HCT116 (cell line): ENCODE measurements around the gene LMTK3. TPM values are rescaled to one million over a fixed set of nuclear protein-coding genes. Genes with fewer than 3 reads are reported as not detected.

ENCODE experiments used
- ATAC-seq: fragments of 200-7000 bp; cut with Tn5 transposase; 2 replicates; pipeline ENCODE4 v1.9.1; 2020; ENCODE audit warnings: mild to moderate bottlenecking, moderate library complexity
- BruUV-seq: library from RNA; stranded (reverse); fragments of 400-500 nt; replicated peaks from 2 replicates; lab custom pipeline; 2021; lab: Mats Ljungman, UMichigan
- CTCF ChIA-PET: fragments of 300-600 bp; sonication (Branson Sonifier 250); formaldehyde crosslinking; loops from one replicate; lab custom pipeline; 2021; ENCODE audit warnings: antibody characterized with exemption; lab: Charles Lee
- POLR2A ChIA-PET: fragments of 300-600, 350-600 bp; sonication (Branson Sonifier 250); formaldehyde crosslinking; loops from one replicate; lab custom pipeline; 2021; ENCODE audit warnings: antibody characterized with exemption; lab: Charles Lee
- RAD21 ChIA-PET, 2 experiments: fragments of 300-600 bp; sonication (Branson Sonifier 250); formaldehyde crosslinking; loops; one replicate each; lab custom pipeline; 2023; ENCODE audit warnings: low total read pairs in 2 of 2; ENCODE audit not compliant: uncharacterized antibody in 2 of 2, unreplicated experiment in 2 of 2, low non-redundant PET in 1 of 2; lab: Charles Lee
- DNase-seq: peaks from one replicate; pipeline ENCODE4 v3.0.0-alpha.2; 2010; ENCODE audit warnings: low read depth, low spot score
- H2AFZ ChIP-seq: fragments of 200-600 bp; shearing (Covaris generic), sonication (generic); 2 replicates; pipeline ENCODE4 v1.6.1; 2017; ENCODE audit warnings: low read depth, mixed run types, mixed read lengths, antibody characterized with exemption, low read length; ENCODE audit not compliant: poor library complexity, severe bottlenecking
- H3K27ac ChIP-seq: 2 replicates; pipeline ENCODE4 v1.5.1; 2012; ENCODE audit warnings: low read depth, low read length
- H3K27me3 ChIP-seq: fragments of 200-600 bp; sonication (generic); 2 replicates; pipeline ENCODE4 v1.6.1; 2016; ENCODE audit warnings: mixed run types, low read length, mixed read lengths; ENCODE audit not compliant: insufficient read depth
- H3K36me3 ChIP-seq, 2 experiments: fragments of 200-500 bp in 1 of 2; fragments of 200-600 bp in 1 of 2; sonication (Bioruptor generic) in 1 of 2; sonication (generic) in 1 of 2; 2 replicates each; pipeline versions ENCODE4 v1.5.1 to v1.6.1; 2014 to 2016; ENCODE audit warnings: low read length in 2 of 2, inconsistent platforms in 1 of 2, mixed read lengths in 1 of 2, mixed run types in 1 of 2; ENCODE audit not compliant: insufficient read depth in 2 of 2, control insufficient read depth in 1 of 2
- H3K4me1 ChIP-seq, 2 experiments: fragments of 200-600 bp in 1 of 2; sonication (generic) in 1 of 2; 2 replicates each; pipeline versions ENCODE4 v1.5.1 to v1.6.1; 2012 to 2017; ENCODE audit warnings: low read length in 2 of 2, inconsistent platforms in 1 of 2, mild to moderate bottlenecking in 1 of 2, mixed read lengths in 1 of 2, mixed run types in 1 of 2, moderate library complexity in 1 of 2; ENCODE audit not compliant: insufficient read depth in 2 of 2, control insufficient read depth in 1 of 2
- H3K4me2 ChIP-seq: fragments of 200-600 bp; sonication (generic); 2 replicates; pipeline ENCODE4 v1.6.1; 2017; ENCODE audit warnings: mixed run types, low read length, mixed read lengths
- H3K4me3 ChIP-seq, 2 experiments: fragments of 200-600 bp in 1 of 2; sonication (generic) in 1 of 2; replicated peaks in 1 of 2; 2 replicates each; pipeline ENCODE4 v1.5.1; 2011 to 2016; ENCODE audit warnings: low read length in 2 of 2, control low read depth in 1 of 2, low read depth in 1 of 2, mild to moderate bottlenecking in 1 of 2, mixed read lengths in 1 of 2, mixed run types in 1 of 2
- H3K79me2 ChIP-seq: fragments of 200-600 bp; sonication (generic); 2 replicates; pipeline ENCODE4 v1.6.1; 2017; ENCODE audit warnings: mild to moderate bottlenecking, mixed run types, low read length, moderate library complexity, mixed read lengths; ENCODE audit not compliant: insufficient read depth
- H3K9ac ChIP-seq: fragments of 200-600 bp; sonication (generic); 2 replicates; pipeline ENCODE4 v1.6.1; 2016; ENCODE audit warnings: low read length, mixed read lengths
- H3K9me2 ChIP-seq: fragments of 200-600 bp; sonication (generic), shearing (Covaris generic); 2 replicates; pipeline ENCODE4 v1.6.1; 2017; ENCODE audit warnings: mixed run types, mild to moderate bottlenecking, moderate library complexity; ENCODE audit not compliant: insufficient read depth
- H3K9me3 ChIP-seq, 2 experiments: fragments of 200-500 bp in 1 of 2; fragments of 200-600 bp in 1 of 2; sonication (Bioruptor generic) in 1 of 2; sonication (generic) in 1 of 2; 2 replicates each; pipeline ENCODE4 v1.6.1; 2014 to 2017; ENCODE audit warnings: low read length in 2 of 2, mixed read lengths in 2 of 2, inconsistent platforms in 1 of 2, low read depth in 1 of 2, mild to moderate bottlenecking in 1 of 2, mixed run types in 1 of 2, moderate library complexity in 1 of 2; ENCODE audit not compliant: control insufficient read depth in 1 of 2, insufficient read depth in 1 of 2
- H4K20me1 ChIP-seq: fragments of 200-600 bp; sonication (generic), shearing (Covaris generic); 2 replicates; pipeline ENCODE4 v1.6.1; 2017; ENCODE audit warnings: mixed run types, mild to moderate bottlenecking, moderate library complexity; ENCODE audit not compliant: insufficient read depth
- ATF3 ChIP-seq: IDR thresholded peaks from 2 replicates; pipeline ENCODE4 v1.6.1; 2012
- CBX3 ChIP-seq: IDR thresholded peaks from 2 replicates; pipeline ENCODE4 v1.6.1; 2012; ENCODE audit warnings: low read depth
- EGR1 ChIP-seq: IDR thresholded peaks from 2 replicates; pipeline ENCODE4 v1.6.1; 2012; ENCODE audit warnings: low read depth
- ELF1 ChIP-seq: IDR thresholded peaks from 2 replicates; pipeline ENCODE4 v1.6.1; 2012; ENCODE audit warnings: low read depth, borderline replicate concordance
- EZH2phosphoT487 ChIP-seq: fragments of 200-600 bp; IDR thresholded peaks from 2 replicates; pipeline ENCODE4 v1.6.1; 2018; ENCODE audit warnings: antibody characterized with exemption, borderline replicate concordance
- FOSL1 ChIP-seq: IDR thresholded peaks from 2 replicates; pipeline ENCODE4 v1.6.1; 2012; ENCODE audit warnings: low read depth
- JUND ChIP-seq: IDR thresholded peaks from 2 replicates; pipeline ENCODE4 v1.6.1; 2012
- POLR2A ChIP-seq: IDR thresholded peaks from 2 replicates; pipeline ENCODE4 v1.7.0; 2011; ENCODE audit warnings: borderline replicate concordance; ENCODE audit not compliant: insufficient read depth, insufficient read length; ENCODE audit errors: extremely low read depth
- POLR2AphosphoS5 ChIP-seq: IDR thresholded peaks from 2 replicates; pipeline ENCODE4 v1.6.1; 2011; ENCODE audit warnings: mild to moderate bottlenecking, low read depth, low read length, moderate library complexity
- RAD21 ChIP-seq: IDR thresholded peaks from 2 replicates; pipeline ENCODE4 v1.6.1; 2012; ENCODE audit warnings: low read depth, mild to moderate bottlenecking
- REST ChIP-seq: IDR thresholded peaks from 2 replicates; pipeline ENCODE4 v1.6.1; 2012; ENCODE audit warnings: low read depth
- SIN3A ChIP-seq: IDR thresholded peaks from 2 replicates; pipeline ENCODE4 v1.6.1; 2012; ENCODE audit warnings: low read depth
- SP1 ChIP-seq: IDR thresholded peaks from 2 replicates; pipeline ENCODE4 v1.6.1; 2012; ENCODE audit warnings: low read depth
- SRF ChIP-seq: IDR thresholded peaks from 2 replicates; pipeline ENCODE4 v1.6.1; 2012; ENCODE audit warnings: low read depth
- TCF7L2 ChIP-seq: IDR thresholded peaks from 2 replicates; pipeline ENCODE4 v1.7.0; 2011; ENCODE audit warnings: borderline replicate concordance, inconsistent platforms; ENCODE audit not compliant: insufficient read depth, insufficient read length; ENCODE audit errors: extremely low read depth
- YY1 ChIP-seq: IDR thresholded peaks from 2 replicates; pipeline ENCODE4 v1.6.1; 2011; ENCODE audit warnings: low read length, low read depth, moderate library complexity, mild to moderate bottlenecking; ENCODE audit not compliant: insufficient replicate concordance; ENCODE audit errors: extremely low read depth
- ZFX ChIP-seq: fragments of 450-650 bp; IDR thresholded peaks from 2 replicates; pipeline ENCODE4 v1.6.1; 2017
- intact Hi-C: fragments of 100-400 bp; cut with micrococcal nuclease; formaldehyde crosslinking; loops from 2 replicates; pipeline ENCODE4 v1.10.0; 2022
- total RNA-seq: library from RNA; stranded (reverse); gene quantifications from one replicate; pipeline ENCODE4 v1.2.1, GENCODE V29; 2021; ENCODE audit not compliant: unreplicated experiment
- TF ChIP-seq, protein P1 (sequence below), 3 experiments: fragments of 200-600 bp in 1 of 3; sonication (generic) in 1 of 3; IDR thresholded peaks in 2 of 3; conservative IDR thresholded peaks in 1 of 3; 2 replicates each; pipeline ENCODE4 v1.5.1; 2012 to 2017; ENCODE audit warnings: low read depth in 2 of 3, low read length in 2 of 3, antibody characterized with exemption in 1 of 3, borderline replicate concordance in 1 of 3, control low read depth in 1 of 3, mild to moderate bottlenecking in 1 of 3, mixed read lengths in 1 of 3, mixed run types in 1 of 3, moderate library complexity in 1 of 3; ENCODE audit not compliant: insufficient read depth in 1 of 3
- TF ChIP-seq, protein P2 (sequence below): IDR thresholded peaks from 2 replicates; pipeline ENCODE4 v1.6.1; 2011; ENCODE audit warnings: mild to moderate bottlenecking, low read length, moderate library complexity; ENCODE audit not compliant: insufficient replicate concordance; ENCODE audit errors: extremely low read depth

LMTK3 gene
- total RNA-seq, 1 experiment from 2014 or later: 19.9 TPM

DNA sequence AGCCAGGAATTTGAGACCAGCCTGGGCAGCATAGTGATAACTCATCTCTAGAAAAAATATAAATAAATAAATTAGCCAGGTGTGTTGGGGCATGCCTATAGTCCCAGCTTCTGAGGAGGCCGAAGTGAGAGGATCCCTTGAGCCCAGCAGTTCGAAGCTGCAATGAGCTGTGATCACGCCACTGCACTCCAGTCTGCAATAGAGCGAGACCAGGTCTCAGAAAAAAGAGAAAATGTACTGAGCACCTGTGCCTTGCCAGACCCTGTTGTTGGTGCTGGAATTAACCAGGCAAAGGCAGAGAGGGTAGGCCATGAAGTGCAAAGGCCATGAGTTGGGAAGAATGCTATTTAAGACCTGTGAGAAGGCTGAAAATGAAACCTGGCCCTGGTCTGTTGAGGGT is 39.8 kb downstream of the LMTK3 start:
- Histone ChIP-seq H3K9me2 (no peaks in the 10 kb centered on the region), H2AFZ (no peak overlapping the region), H3K9me3 (no peaks in the 10 kb centered on the region), H3K27ac (no peak overlapping the region), H3K79me2 (peaks cover 18% of the 10 kb centered on the region), H3K4me3 (no peak overlapping the region), H4K20me1 (no peaks in the 10 kb centered on the region), H3K36me3 (peaks cover 32 to 47% of the 10 kb centered on the region in 2 experiments), H3K9ac (no peak overlapping the region), H3K4me1 (peaks cover 11 to 20% of the 10 kb centered on the region in 2 experiments), H3K4me2 (no peak overlapping the region), H3K27me3 (no peaks in the 10 kb centered on the region)
- no peak for ATAC-seq
- no TSS peak for BruUV-seq
- intact Hi-C loops: no loop called here
- POLR2A ChIA-PET: no interaction called here
- CTCF ChIA-PET: no interaction called here
- no peak for DNase-seq
- TF ChIP-seq FOSL1: no peak
- no peak for TF ChIP-seq SP1
- TF ChIP-seq, protein P1, sequence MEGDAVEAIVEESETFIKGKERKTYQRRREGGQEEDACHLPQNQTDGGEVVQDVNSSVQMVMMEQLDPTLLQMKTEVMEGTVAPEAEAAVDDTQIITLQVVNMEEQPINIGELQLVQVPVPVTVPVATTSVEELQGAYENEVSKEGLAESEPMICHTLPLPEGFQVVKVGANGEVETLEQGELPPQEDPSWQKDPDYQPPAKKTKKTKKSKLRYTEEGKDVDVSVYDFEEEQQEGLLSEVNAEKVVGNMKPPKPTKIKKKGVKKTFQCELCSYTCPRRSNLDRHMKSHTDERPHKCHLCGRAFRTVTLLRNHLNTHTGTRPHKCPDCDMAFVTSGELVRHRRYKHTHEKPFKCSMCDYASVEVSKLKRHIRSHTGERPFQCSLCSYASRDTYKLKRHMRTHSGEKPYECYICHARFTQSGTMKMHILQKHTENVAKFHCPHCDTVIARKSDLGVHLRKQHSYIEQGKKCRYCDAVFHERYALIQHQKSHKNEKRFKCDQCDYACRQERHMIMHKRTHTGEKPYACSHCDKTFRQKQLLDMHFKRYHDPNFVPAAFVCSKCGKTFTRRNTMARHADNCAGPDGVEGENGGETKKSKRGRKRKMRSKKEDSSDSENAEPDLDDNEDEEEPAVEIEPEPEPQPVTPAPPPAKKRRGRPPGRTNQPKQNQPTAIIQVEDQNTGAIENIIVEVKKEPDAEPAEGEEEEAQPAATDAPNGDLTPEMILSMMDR (IDR thresholded peaks at IDR 0.05 in 2 of 3, conservative IDR thresholded peaks at IDR 0.05 in 1 of 3; ENCODE audit: borderline replicate concordance in 1 of 3, insufficient read depth in 1 of 3, low read depth in 2 of 3, low read length in 2 of 3): no peak
- TF ChIP-seq, protein P2, sequence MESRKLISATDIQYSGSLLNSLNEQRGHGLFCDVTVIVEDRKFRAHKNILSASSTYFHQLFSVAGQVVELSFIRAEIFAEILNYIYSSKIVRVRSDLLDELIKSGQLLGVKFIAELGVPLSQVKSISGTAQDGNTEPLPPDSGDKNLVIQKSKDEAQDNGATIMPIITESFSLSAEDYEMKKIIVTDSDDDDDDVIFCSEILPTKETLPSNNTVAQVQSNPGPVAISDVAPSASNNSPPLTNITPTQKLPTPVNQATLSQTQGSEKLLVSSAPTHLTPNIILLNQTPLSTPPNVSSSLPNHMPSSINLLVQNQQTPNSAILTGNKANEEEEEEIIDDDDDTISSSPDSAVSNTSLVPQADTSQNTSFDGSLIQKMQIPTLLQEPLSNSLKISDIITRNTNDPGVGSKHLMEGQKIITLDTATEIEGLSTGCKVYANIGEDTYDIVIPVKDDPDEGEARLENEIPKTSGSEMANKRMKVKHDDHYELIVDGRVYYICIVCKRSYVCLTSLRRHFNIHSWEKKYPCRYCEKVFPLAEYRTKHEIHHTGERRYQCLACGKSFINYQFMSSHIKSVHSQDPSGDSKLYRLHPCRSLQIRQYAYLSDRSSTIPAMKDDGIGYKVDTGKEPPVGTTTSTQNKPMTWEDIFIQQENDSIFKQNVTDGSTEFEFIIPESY: no peak
- no peak for TF ChIP-seq POLR2A
- no peak for TF ChIP-seq REST
- TF ChIP-seq EZH2phosphoT487: no peak
- TF ChIP-seq POLR2AphosphoS5: no peak
- TF ChIP-seq JUND: no peak
- no peak for TF ChIP-seq EGR1
- TF ChIP-seq SRF: no peak
- no peak for TF ChIP-seq TCF7L2
- TF ChIP-seq ZFX: no peak
- TF ChIP-seq ELF1: no peak
- no peak for TF ChIP-seq SIN3A
- TF ChIP-seq YY1: no peak
- no peak for TF ChIP-seq RAD21
- TF ChIP-seq ATF3: no peak
- TF ChIP-seq CBX3: no peak
- RAD21 ChIA-PET: no interaction called here
